Psoas muscle (tissue), 8 donors: ENCODE data around the gene HYAL3. TPM values are rescaled to one million over a fixed set of nuclear protein-coding genes. Genes with fewer than 3 reads are reported as not detected.
A peak's percentile ranks its signal among the peaks of the same experiment; 100 is the strongest.
"Not testable (repeated sequence)": the region's sequence is repeated elsewhere in the genome, so short reads cannot be mapped to it uniquely, and the experiment has no call there.

Experiments used
- ATAC-seq, 4 donors: fragments of 200-7000 bp; cut with Tn5 transposase; one replicate each; pipeline ENCODE4 v1.9.1; 2020; ENCODE audit warnings: moderate library complexity in 3 of 4, mild to moderate bottlenecking in 2 of 4
- DNase-seq, 2 donors: peaks; one replicate each; pipeline ENCODE4 v3.0.0-alpha.2; 2020
- H3K27ac ChIP-seq: fragments of 200-600 bp; one replicate; pipeline ENCODE4 v1.8.0; 2022
- H3K27me3 ChIP-seq, 3 donors: fragments of 200-600 bp in 1 of 3; one replicate each; pipeline versions ENCODE4 v1.6.1 to v1.8.0; 2013 to 2022; ENCODE audit warnings: low read length in 2 of 3, mild to moderate bottlenecking in 2 of 3, moderate library complexity in 1 of 3; ENCODE audit not compliant: insufficient read depth in 3 of 3
- H3K36me3 ChIP-seq, 2 donors: fragments of 200-600 bp in 1 of 2; one replicate each; pipeline versions ENCODE4 v1.6.1 to v1.8.0; 2013 to 2022; ENCODE audit warnings: low read depth in 1 of 2, mild to moderate bottlenecking in 1 of 2, moderate library complexity in 1 of 2; ENCODE audit not compliant: insufficient read depth in 1 of 2
- H3K4me1 ChIP-seq: fragments of 200-600 bp; one replicate; pipeline ENCODE4 v1.8.0; 2022
- H3K4me3 ChIP-seq: fragments of 200-600 bp; one replicate; pipeline ENCODE4 v1.8.0; 2022; ENCODE audit warnings: mild to moderate bottlenecking
- H3K9me3 ChIP-seq: fragments of 200-600 bp; one replicate; pipeline ENCODE4 v1.8.0; 2022
- WGBS, 3 donors: extraction: QIAGEN DNeasy Blood & Tissue Kit; methylation state at CpG; one replicate each; pipeline versions ENCODE4 v1.1.6 to v1.1.7; 2013; 5-methylcytosine and 5-hydroxymethylcytosine counted together
- intact Hi-C, 2 donors: fragments of 100-400 bp; cut with DNase I; formaldehyde crosslinking; loops; one replicate each; pipeline versions ENCODE4 v1.11.0 to v1.14.2; 2022
- polyA plus RNA-seq, 3 donors: library from polyadenylated mRNA; stranded (reverse); fragments of 200-250 nt; gene quantifications; one replicate each; pipeline ENCODE4 v1.2.3, GENCODE V29; 2013
- total RNA-seq, 4 donors: library from RNA; stranded (reverse); fragmentation: NEBNext Ultra II Directional in 2 of 4; extraction: Animal tissue kit (Norgen Biotek cat#: 25700) in 2 of 4; gene quantifications; one replicate each; pipeline versions ENCODE4 v1.2.1 to v1.2.4, GENCODE V29; 2021 to 2023
- TF ChIP-seq, protein P1 (sequence below): fragments of 200-600 bp; IDR thresholded peaks from one replicate; pipeline ENCODE4 v1.8.0; 2022; ENCODE audit warnings: antibody characterized with exemption
- donor health status: healthy with polysubstance abuse.
- donor health status: DM: no; HTN: no; CAD: no; lungs with moderate emphysema.
- donor health status: Bipolar disorder and iron deficiency.
- donor health status: healthy.
- donor health status: DM: yes; HTN: yes; CAD: no.
- donor health status: DM: no; HTN: no; CAD: no.
- donor health status: DM: no; HTN: no; CAD: no.
- donor health status: DM: yes; HTN: yes; CAD: no.

The HYAL3 gene
- total and polyA plus RNA-seq, 7 donors = 0.23 to 3.4 (median 0.65) TPM

DNA sequence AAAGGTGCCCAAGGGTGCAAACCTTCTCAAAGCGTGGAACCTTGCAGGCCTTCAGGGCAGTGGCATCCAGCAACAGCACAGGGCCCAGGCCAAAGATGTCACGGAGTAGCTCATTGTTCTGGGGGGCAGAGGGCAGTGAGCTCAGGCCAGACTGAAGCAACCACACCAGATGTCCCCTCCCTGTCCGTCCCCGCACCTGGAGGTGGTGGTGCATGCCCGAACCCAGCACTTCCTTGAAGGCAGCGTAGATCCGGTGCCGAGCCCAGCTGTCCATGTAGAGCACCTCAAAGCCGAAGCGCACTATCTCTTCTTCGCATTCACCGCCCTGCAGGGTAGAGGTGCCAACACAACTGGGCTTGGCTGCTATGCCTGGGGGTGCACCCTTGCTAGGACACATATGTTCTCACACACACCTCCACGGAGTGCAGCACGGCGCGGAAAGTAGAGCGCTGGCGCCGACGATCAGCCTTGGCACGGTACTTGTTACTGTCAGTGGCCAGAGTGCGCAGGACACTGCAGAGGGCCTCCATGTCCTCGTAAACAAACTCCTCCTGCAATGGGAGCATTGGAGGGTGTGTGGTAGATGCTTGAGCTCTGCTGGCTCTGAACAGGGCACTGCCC is 10.7 kb downstream of the HYAL3 start:
- Histone ChIP-seq H3K9me3 (no peaks in the 10 kb centered on the region), H3K4me1 (peaks cover 19% of the 10 kb centered on the region)
- no peak for ATAC-seq

DNA sequence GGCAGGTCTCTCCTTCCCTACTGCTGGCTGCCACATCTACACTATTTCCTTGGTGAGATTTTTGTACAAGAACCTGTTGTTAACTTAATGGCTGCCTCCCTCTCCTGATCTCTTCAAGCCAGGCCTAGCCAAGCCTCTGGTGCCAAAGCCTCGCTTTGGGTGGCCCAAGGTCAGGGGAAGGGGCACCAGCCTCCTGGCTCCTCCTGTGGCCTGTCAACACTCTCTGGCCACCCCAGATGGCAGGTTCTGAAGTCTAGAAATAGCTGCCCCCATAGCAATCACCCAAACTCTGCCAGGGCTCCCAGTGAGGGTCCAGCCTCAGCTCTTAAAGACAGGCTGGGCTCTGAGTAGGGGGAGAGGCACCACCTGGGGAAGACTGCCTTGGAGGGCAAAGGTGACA is 11.9 kb downstream of the HYAL3 start:
- no peak overlapping the region for H3K4me3 ChIP-seq
- peaks cover 14 to 46% of the 10 kb centered on the region in 2 donors for H3K36me3 ChIP-seq
- H3K27me3 ChIP-seq = no peaks in the 10 kb centered on the region
- intact Hi-C loops = no loop called here
- DNase-seq = no peak
- TF ChIP-seq, protein P1, sequence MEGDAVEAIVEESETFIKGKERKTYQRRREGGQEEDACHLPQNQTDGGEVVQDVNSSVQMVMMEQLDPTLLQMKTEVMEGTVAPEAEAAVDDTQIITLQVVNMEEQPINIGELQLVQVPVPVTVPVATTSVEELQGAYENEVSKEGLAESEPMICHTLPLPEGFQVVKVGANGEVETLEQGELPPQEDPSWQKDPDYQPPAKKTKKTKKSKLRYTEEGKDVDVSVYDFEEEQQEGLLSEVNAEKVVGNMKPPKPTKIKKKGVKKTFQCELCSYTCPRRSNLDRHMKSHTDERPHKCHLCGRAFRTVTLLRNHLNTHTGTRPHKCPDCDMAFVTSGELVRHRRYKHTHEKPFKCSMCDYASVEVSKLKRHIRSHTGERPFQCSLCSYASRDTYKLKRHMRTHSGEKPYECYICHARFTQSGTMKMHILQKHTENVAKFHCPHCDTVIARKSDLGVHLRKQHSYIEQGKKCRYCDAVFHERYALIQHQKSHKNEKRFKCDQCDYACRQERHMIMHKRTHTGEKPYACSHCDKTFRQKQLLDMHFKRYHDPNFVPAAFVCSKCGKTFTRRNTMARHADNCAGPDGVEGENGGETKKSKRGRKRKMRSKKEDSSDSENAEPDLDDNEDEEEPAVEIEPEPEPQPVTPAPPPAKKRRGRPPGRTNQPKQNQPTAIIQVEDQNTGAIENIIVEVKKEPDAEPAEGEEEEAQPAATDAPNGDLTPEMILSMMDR = no peak
- no peak for ATAC-seq
- H3K27ac ChIP-seq = no peak overlapping the region
- no peaks in the 10 kb centered on the region for H3K9me3 ChIP-seq
- 20 to 42% (median 38%) methylated on average over 1 of the region's 1 CpG for WGBS, 3 donors
- H3K4me1 ChIP-seq = peaks cover 10% of the 10 kb centered on the region

More for the DNA sequence above, 10.7 kb downstream of the HYAL3 start:
- peak in 1 of 2 donors; percentile 38 for DNase-seq
- Histone ChIP-seq H3K27me3 (no peaks in the 10 kb centered on the region), H3K36me3 (peaks cover 14 to 46% of the 10 kb centered on the region in 2 donors), H3K27ac (no peak overlapping the region), H3K4me3 (no peak overlapping the region)
- TF ChIP-seq, protein P1 = no peak
- 84 to 92% (median 85%) methylated on average over 23 of the region's 23 CpGs for WGBS, 3 donors
- intact Hi-C loops = no loop called here

DNA sequence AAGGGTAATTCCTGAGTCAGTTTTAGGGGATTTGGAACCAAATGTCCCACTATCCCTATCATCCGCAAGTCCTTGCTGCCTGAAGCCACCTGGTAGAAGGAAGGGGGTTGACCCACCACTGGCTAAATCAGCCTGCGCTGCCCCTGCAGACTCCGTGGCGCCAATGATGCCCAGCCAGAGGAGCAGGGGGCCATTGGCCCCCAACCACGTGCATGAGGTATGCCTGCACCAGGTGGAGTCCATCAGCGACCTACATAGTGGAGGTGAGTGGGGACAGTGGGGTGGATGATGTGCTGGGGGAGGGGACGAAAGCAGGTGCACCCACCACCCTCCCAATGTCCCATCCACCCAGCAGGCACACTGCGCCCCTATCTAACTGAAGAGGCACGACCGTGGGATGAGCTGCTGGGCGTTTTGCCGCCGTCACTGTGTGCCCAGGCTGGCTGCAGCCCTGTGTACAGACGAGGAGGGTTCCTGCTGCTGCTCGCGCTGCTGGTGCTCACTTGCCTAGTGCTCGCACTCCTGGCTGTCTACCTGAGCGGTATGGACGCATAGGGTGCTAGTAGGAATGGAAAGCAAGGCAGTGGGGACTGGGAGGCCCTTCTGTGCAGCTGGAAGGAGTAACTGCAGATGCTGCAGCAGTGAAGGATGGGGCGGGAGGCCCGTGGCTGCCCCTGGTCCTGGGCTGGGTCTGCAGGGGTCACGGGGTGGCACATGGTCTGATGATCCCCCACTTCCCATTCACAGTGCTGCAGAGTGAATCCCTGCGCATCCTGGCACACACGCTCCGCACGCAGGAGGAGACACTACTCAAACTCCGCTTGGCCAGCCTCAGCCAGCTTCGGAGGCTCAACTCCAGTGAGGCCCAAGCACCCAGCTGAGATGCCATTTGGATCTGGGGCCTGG is 12.6 kb downstream of the HYAL3 start:
- intact Hi-C loops = no loop called here
- H3K9me3 ChIP-seq = no peaks in the 10 kb centered on the region
- no peak overlapping the region for H3K27ac ChIP-seq
- WGBS, 3 donors = 76 to 87% (median 76%) methylated on average over 27 to 28 of the region's 28 CpGs
- ATAC-seq (peak in 1 of 4 donors; percentile 10), DNase-seq (no peak)
- no peaks in the 10 kb centered on the region for H3K27me3 ChIP-seq
- peaks cover 14 to 46% of the 10 kb centered on the region in 2 donors for H3K36me3 ChIP-seq
- no peak overlapping the region for H3K4me3 ChIP-seq
- peaks cover 10% of the 10 kb centered on the region for H3K4me1 ChIP-seq
- TF ChIP-seq, protein P1 = no peak

DNA sequence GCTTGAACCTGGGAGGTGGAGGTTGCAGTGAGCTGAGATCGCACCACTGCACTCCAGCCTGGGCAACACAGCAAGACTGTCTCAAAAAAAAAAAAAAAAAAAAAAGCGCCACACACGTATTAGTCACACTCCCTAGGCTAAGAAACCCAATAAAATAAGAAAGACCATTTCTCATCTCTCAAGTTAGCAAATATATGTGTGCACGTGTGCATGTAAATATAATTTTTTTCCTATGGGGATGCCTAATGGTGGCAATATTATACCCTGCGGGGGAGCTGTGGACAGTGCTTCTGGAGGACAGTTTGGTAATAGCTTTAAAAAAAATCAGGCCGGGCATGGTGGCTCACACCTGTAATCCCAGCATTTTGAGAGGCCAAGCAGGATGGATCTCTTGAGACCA is 15.1 kb downstream of the HYAL3 start:
- intact Hi-C loops, H3K9me3 ChIP-seq, H3K27ac ChIP-seq, DNase-seq, ATAC-seq, H3K27me3 ChIP-seq, H3K4me3 ChIP-seq, H3K4me1 ChIP-seq: not testable (repeated sequence)
- H3K36me3 ChIP-seq = peaks cover 10 to 30% of the 10 kb centered on the region in 2 donors
- WGBS, 3 donors = 86 to 92% (median 89%) methylated on average over 6 of the region's 6 CpGs
